ENCODE data around the gene MLLT10. TPM values are rescaled to one million over a fixed set of nuclear protein-coding genes. Genes with fewer than 3 reads are reported as not detected.

The MLLT10 gene
- total RNA-seq, 2 donors from 2014 or later: 55.8 to 62.9 TPM

DNA sequence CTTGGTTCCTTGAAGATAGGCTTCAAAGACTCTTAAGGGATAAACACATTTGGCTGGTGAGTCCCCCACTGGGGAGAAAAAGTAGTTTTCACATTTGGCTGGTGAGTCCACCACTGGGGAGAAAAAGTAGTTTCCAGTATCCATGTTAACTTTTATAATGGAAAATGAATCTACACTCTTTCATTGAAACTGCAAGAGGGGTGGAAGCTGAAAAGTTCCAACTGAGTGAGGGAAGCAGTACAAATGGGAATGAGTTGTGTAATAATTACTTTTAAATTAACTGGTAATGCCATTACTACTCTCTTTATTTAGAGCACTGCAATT lies 153.9 kb downstream of the MLLT10 start:
- TF ChIP-seq, protein P1, sequence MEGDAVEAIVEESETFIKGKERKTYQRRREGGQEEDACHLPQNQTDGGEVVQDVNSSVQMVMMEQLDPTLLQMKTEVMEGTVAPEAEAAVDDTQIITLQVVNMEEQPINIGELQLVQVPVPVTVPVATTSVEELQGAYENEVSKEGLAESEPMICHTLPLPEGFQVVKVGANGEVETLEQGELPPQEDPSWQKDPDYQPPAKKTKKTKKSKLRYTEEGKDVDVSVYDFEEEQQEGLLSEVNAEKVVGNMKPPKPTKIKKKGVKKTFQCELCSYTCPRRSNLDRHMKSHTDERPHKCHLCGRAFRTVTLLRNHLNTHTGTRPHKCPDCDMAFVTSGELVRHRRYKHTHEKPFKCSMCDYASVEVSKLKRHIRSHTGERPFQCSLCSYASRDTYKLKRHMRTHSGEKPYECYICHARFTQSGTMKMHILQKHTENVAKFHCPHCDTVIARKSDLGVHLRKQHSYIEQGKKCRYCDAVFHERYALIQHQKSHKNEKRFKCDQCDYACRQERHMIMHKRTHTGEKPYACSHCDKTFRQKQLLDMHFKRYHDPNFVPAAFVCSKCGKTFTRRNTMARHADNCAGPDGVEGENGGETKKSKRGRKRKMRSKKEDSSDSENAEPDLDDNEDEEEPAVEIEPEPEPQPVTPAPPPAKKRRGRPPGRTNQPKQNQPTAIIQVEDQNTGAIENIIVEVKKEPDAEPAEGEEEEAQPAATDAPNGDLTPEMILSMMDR (conservative IDR thresholded peaks at IDR 0.05): no peak
- Mint-ChIP-seq H3K27me3 (ENCODE audit: insufficient read depth) (no peaks in the 10 kb centered on the region), H3K27ac (no peak overlapping the region), H3K4me3 (no peak overlapping the region), H3K36me3 (ENCODE audit: low read depth) (peaks cover 13% of the 10 kb centered on the region), H3K4me1 (peaks cover 7% of the 10 kb centered on the region), H3K9me3 (no peaks in the 10 kb centered on the region)
- H3K4me3 ChIP-seq (ENCODE audit: low read length): no peak overlapping the region
- H3K27me3 ChIP-seq (ENCODE audit: control insufficient read depth, insufficient read depth, low read length, poor library complexity, severe bottlenecking): no peaks in the 10 kb centered on the region
- H3K36me3 ChIP-seq (ENCODE audit: control insufficient read depth, insufficient read depth, low read length): peaks cover 55% of the 10 kb centered on the region
- no peaks in the 10 kb centered on the region for H3K4me1 ChIP-seq (ENCODE audit: control insufficient read depth, insufficient read depth, low read length)
- H3K27ac ChIP-seq (ENCODE audit: low read depth, low read length): no peak overlapping the region
- no peak overlapping the region for H3K9ac ChIP-seq (ENCODE audit: extremely low read depth, low read length, poor library complexity, severe bottlenecking)
- DNase-seq: no peak
- H3K9me3 ChIP-seq (ENCODE audit: control insufficient read depth, low read length): no peaks in the 10 kb centered on the region

DNA sequence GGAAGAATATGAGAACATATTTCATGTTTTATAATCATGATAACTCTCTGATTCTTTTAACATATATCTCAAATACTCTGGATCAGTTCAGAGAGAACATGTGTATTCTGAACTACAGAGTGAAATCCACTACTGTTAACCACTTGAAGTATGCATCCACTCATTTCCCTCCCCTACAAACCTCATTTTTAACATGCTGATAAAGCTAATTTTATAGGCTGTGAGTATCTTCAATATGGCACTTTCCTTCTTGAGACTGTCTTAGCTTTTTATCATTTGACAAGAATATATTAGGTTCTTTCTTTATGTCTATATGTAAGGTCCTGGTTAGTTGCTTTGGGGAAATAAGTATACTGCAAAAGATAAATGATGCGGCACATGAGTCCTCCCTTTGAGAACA lies 154.8 kb downstream of the MLLT10 start:
- Mint-ChIP-seq H3K27me3 (ENCODE audit: insufficient read depth) (no peaks in the 10 kb centered on the region), H3K9me3 (no peaks in the 10 kb centered on the region), H3K4me1 (peaks cover 7% of the 10 kb centered on the region), H3K4me3 (no peak overlapping the region), H3K27ac (no peak overlapping the region), H3K36me3 (ENCODE audit: low read depth) (peaks cover 13% of the 10 kb centered on the region)
- TF ChIP-seq, protein P1 (conservative IDR thresholded peaks at IDR 0.05): no peak
- no peaks in the 10 kb centered on the region for H3K9me3 ChIP-seq (ENCODE audit: control insufficient read depth, low read length)
- H3K9ac ChIP-seq (ENCODE audit: extremely low read depth, low read length, poor library complexity, severe bottlenecking): no peak overlapping the region
- H3K4me1 ChIP-seq (ENCODE audit: control insufficient read depth, insufficient read depth, low read length): no peaks in the 10 kb centered on the region
- H3K27ac ChIP-seq (ENCODE audit: low read depth, low read length): no peak overlapping the region
- no peak for DNase-seq
- H3K36me3 ChIP-seq (ENCODE audit: control insufficient read depth, insufficient read depth, low read length): peaks cover 59% of the 10 kb centered on the region
- WGBS, 2 experiments (ENCODE audit: insufficient coverage in 1 of 2, insufficient read length in 1 of 2): 100% methylated on average over 1 of the region's 1 CpG; no CpG with 5 or more reads in 1 of the 2 experiments
- H3K27me3 ChIP-seq (ENCODE audit: control insufficient read depth, insufficient read depth, low read length, poor library complexity, severe bottlenecking): no peaks in the 10 kb centered on the region
- H3K4me3 ChIP-seq (ENCODE audit: low read length): no peak overlapping the region

DNA sequence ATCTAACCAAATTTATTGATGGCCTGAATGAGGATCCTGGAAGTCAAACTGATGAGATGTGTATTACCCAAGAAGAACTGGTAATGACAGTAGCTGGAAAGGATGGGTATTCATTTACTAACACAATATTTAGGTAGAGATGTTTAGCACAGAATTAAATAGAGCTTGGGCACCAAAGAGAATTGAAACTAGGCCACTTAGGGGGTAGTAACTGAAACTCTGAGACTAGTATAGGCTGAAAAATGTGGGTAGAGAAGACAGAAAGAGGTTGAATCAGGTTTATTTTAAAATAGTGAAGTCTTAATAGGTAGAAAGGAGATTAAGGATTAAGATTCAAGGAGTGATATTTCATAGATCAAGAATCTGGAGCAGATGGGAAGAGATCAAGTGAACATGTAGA lies 155.8 kb downstream of the MLLT10 start:
- no peaks in the 10 kb centered on the region for H3K9me3 Mint-ChIP-seq
- no peak overlapping the region for H3K27ac ChIP-seq (ENCODE audit: low read depth, low read length)
- no peaks in the 10 kb centered on the region for H3K4me1 ChIP-seq (ENCODE audit: control insufficient read depth, insufficient read depth, low read length)
- peaks cover 59% of the 10 kb centered on the region for H3K36me3 ChIP-seq (ENCODE audit: control insufficient read depth, insufficient read depth, low read length)
- TF ChIP-seq, protein P1 (conservative IDR thresholded peaks at IDR 0.05): no peak
- no peak overlapping the region for H3K4me3 Mint-ChIP-seq
- peaks cover 7% of the 10 kb centered on the region for H3K4me1 Mint-ChIP-seq
- DNase-seq: no peak
- no peaks in the 10 kb centered on the region for H3K9me3 ChIP-seq (ENCODE audit: control insufficient read depth, low read length)
- no peak overlapping the region for H3K4me3 ChIP-seq (ENCODE audit: low read length)
- H3K27me3 Mint-ChIP-seq (ENCODE audit: insufficient read depth): no peaks in the 10 kb centered on the region
- no peak overlapping the region for H3K27ac Mint-ChIP-seq
- H3K9ac ChIP-seq (ENCODE audit: extremely low read depth, low read length, poor library complexity, severe bottlenecking): no peak overlapping the region
- no peaks in the 10 kb centered on the region for H3K27me3 ChIP-seq (ENCODE audit: control insufficient read depth, insufficient read depth, low read length, poor library complexity, severe bottlenecking)
- H3K36me3 Mint-ChIP-seq (ENCODE audit: low read depth): peaks cover 12% of the 10 kb centered on the region
